ENCODE data around the gene OSBPL2.

GRCh38 chr20:62274332-62274950 is 36.1 kb downstream of the OSBPL2 start:
- TF ChIP-seq CTCF (IDR thresholded peaks at IDR 0.05 in 8 of 11, conservative IDR thresholded peaks at IDR 0.05 in 3 of 11) (no peak), POLR2AphosphoS5 (IDR thresholded peaks at IDR 0.05) (no peak), POLR2A (IDR thresholded peaks at IDR 0.05) (no peak)

Data from spleen (tissue), 7 donors.